SK-N-SH (cell line): Measurements from ENCODE around the gene FMOD. TPM values are rescaled to one million over a fixed set of nuclear protein-coding genes. Genes with fewer than 3 reads are reported as not detected.

ENCODE experiments used
- CTCF ChIA-PET: fragments of 300-600, 350-600 bp; formaldehyde crosslinking; extraction: SDS; loops from one replicate; lab custom pipeline; 2021; lab: Yijun Ruan, JAX
- POLR2A ChIA-PET: fragments of 350-600 bp; sonication (Branson Sonifier 250); formaldehyde crosslinking; extraction: SDS; loops from one replicate; lab custom pipeline; 2020; ENCODE audit warnings: antibody characterized with exemption, inconsistent platforms; lab: Yijun Ruan, JAX
- DNase-seq: peaks from one replicate; pipeline ENCODE4 v3.0.0; 2012
- H2AFZ ChIP-seq: fragments of 200-600 bp; sonication (generic); 2 replicates; pipeline ENCODE4 v1.8.1; 2016; ENCODE audit warnings: antibody characterized with exemption, mild to moderate bottlenecking, low read depth
- H3F3A ChIP-seq: fragments of 200-600 bp; sonication (generic); replicated peaks from 2 replicates; pipeline ENCODE3; 2016; ENCODE audit warnings: antibody characterized with exemption, mild to moderate bottlenecking; ENCODE audit not compliant: insufficient read depth
- H3K27ac ChIP-seq, 2 experiments: fragments of 200-500 bp in 1 of 2; fragments of 200-600 bp in 1 of 2; sonication (Bioruptor generic) in 1 of 2; sonication (generic), shearing (Covaris generic) in 1 of 2; 2 replicates each; pipeline versions ENCODE4 v1.5.1 to v1.6.1; 2014 to 2016; ENCODE audit warnings: low read depth in 2 of 2, inconsistent platforms in 1 of 2, low read length in 1 of 2, mild to moderate bottlenecking in 1 of 2, mixed read lengths in 1 of 2
- H3K27me3 ChIP-seq: fragments of 200-600 bp; sonication (generic), shearing (Covaris generic); 2 replicates; pipeline ENCODE4 v1.6.1; 2016; ENCODE audit warnings: mixed run types; ENCODE audit not compliant: insufficient read depth
- H3K36me3 ChIP-seq, 2 experiments: fragments of 200-500 bp in 1 of 2; fragments of 200-600 bp in 1 of 2; sonication (Bioruptor generic) in 1 of 2; sonication (generic) in 1 of 2; replicated peaks in 1 of 2; 2 replicates each; pipeline versions ENCODE3 to v1.5.1; 2014 to 2016; ENCODE audit warnings: low read length in 1 of 2, mild to moderate bottlenecking in 1 of 2; ENCODE audit not compliant: insufficient read depth in 2 of 2, control insufficient read depth in 1 of 2
- H3K4me1 ChIP-seq, 2 experiments: fragments of 200-500 bp in 1 of 2; fragments of 200-600 bp in 1 of 2; sonication (Bioruptor generic) in 1 of 2; sonication (generic), shearing (Covaris generic) in 1 of 2; 2 replicates each; pipeline versions ENCODE4 v1.5.1 to v1.6.1; 2014 to 2016; ENCODE audit warnings: low read depth in 1 of 2, low read length in 1 of 2, mixed run types in 1 of 2; ENCODE audit not compliant: insufficient read depth in 2 of 2, control insufficient read depth in 1 of 2
- H3K4me2 ChIP-seq: fragments of 200-600 bp; sonication (generic), shearing (Covaris generic); 2 replicates; pipeline ENCODE4 v1.6.1; 2017; ENCODE audit warnings: mixed run types
- H3K4me3 ChIP-seq, 2 experiments: fragments of 200-500 bp in 1 of 2; fragments of 200-600 bp in 1 of 2; sonication (Bioruptor generic) in 1 of 2; sonication (generic), shearing (Covaris generic) in 1 of 2; 2 replicates each; pipeline versions ENCODE4 v1.5.1 to v1.8.1; 2014 to 2016; ENCODE audit warnings: low read depth in 2 of 2, inconsistent platforms in 1 of 2, low read length in 1 of 2, mild to moderate bottlenecking in 1 of 2, mixed read lengths in 1 of 2, moderate library complexity in 1 of 2
- H3K79me2 ChIP-seq: fragments of 200-600 bp; sonication (generic); 2 replicates; pipeline ENCODE4 v1.8.1; 2017; ENCODE audit warnings: mild to moderate bottlenecking; ENCODE audit not compliant: insufficient read depth
- H3K9ac ChIP-seq: fragments of 200-600 bp; sonication (generic); 2 replicates; pipeline ENCODE4 v1.6.1; 2017; ENCODE audit warnings: mixed run types
- H3K9me2 ChIP-seq: fragments of 200-600 bp; sonication (generic); 2 replicates; pipeline ENCODE4 v1.6.1; 2017; ENCODE audit warnings: mixed run types
- H3K9me3 ChIP-seq: fragments of 200-600 bp; sonication (generic); 2 replicates; pipeline ENCODE4 v1.6.1; 2017; ENCODE audit warnings: mixed run types, mild to moderate bottlenecking, moderate library complexity
- H4K20me1 ChIP-seq: fragments of 200-600 bp; sonication (generic); 2 replicates; pipeline ENCODE4 v1.6.1; 2017; ENCODE audit warnings: mild to moderate bottlenecking, mixed run types; ENCODE audit not compliant: insufficient read depth
- CHD2 ChIP-seq: fragments of 150-350 bp; IDR thresholded peaks from 2 replicates; pipeline ENCODE4 v1.6.1; 2018; ENCODE audit warnings: low read length; ENCODE audit not compliant: partially characterized antibody
- ELF1 ChIP-seq: IDR thresholded peaks from 2 replicates; pipeline ENCODE4 v1.4.0; 2012
- EP300 ChIP-seq, 2 experiments: IDR thresholded peaks; 2 replicates each; pipeline versions ENCODE4 v1.4.0 to v1.6.1; 2012; ENCODE audit warnings: borderline replicate concordance in 1 of 2, low read depth in 1 of 2, low read length in 1 of 2
- EZH2phosphoT487 ChIP-seq: fragments of 200-600 bp; sonication (generic); IDR thresholded peaks from 2 replicates; pipeline ENCODE4 v1.6.1; 2017; ENCODE audit warnings: low read depth, mixed run types, mild to moderate bottlenecking, antibody characterized with exemption, moderate library complexity, borderline replicate concordance
- FOSL2 ChIP-seq: IDR thresholded peaks from 2 replicates; pipeline ENCODE4 v1.4.0; 2012; ENCODE audit warnings: low read depth, mild to moderate bottlenecking, moderate library complexity, borderline replicate concordance
- FOXJ3 ChIP-seq: sonication (generic); formaldehyde crosslinking; IDR thresholded peaks from 2 replicates; pipeline ENCODE4 v1.5.1; 2020; ENCODE audit warnings: mild to moderate bottlenecking, missing genetic modification reagents
- GABPA ChIP-seq: IDR thresholded peaks from 2 replicates; pipeline ENCODE4 v1.4.0; 2012; ENCODE audit warnings: low read depth, mild to moderate bottlenecking
- GATA2 ChIP-seq: sonication (generic); formaldehyde crosslinking; IDR thresholded peaks from 2 replicates; pipeline ENCODE4 v1.5.0; 2020; ENCODE audit warnings: mild to moderate bottlenecking, missing genetic modification reagents
- JUND ChIP-seq: IDR thresholded peaks from 2 replicates; pipeline ENCODE4 v1.4.0; 2012
- MXI1 ChIP-seq: IDR thresholded peaks from 2 replicates; pipeline ENCODE4 v1.6.1; 2012; ENCODE audit warnings: mild to moderate bottlenecking, low read depth, low read length, improper control_type of control experiment
- POLR2AphosphoS5 ChIP-seq: IDR thresholded peaks from 2 replicates; pipeline ENCODE4 v1.6.1; 2012; ENCODE audit warnings: low read depth, low read length
- RAD21 ChIP-seq: IDR thresholded peaks from 2 replicates; pipeline ENCODE4 v1.6.1; 2012; ENCODE audit warnings: mild to moderate bottlenecking, low read length
- RXRA ChIP-seq: IDR thresholded peaks from 2 replicates; pipeline ENCODE4 v1.4.0; 2012; ENCODE audit warnings: low read depth, mild to moderate bottlenecking, borderline replicate concordance
- SIN3A ChIP-seq: IDR thresholded peaks from 2 replicates; pipeline ENCODE4 v1.6.1; 2012; ENCODE audit warnings: low read depth, mild to moderate bottlenecking, low read length, moderate library complexity, borderline replicate concordance
- TCF12 ChIP-seq: IDR thresholded peaks from 2 replicates; pipeline ENCODE4 v1.4.0; 2012
- WGBS: methylation state at CpG from one replicate; pipeline ENCODE4 v1.1.6; 2017; ENCODE audit warnings: low lambda C conversion rate; 5-methylcytosine and 5-hydroxymethylcytosine counted together
- polyA plus RNA-seq, 3 experiments: library from polyadenylated mRNA; depleted of rRNA; stranded (reverse); fragments of >200 nt; gene quantifications; 2 replicates each; pipeline ENCODE4 v1.2.3, GENCODE V29; 2012
- TF ChIP-seq, protein P1 (sequence below): fragments of 150-350 bp; IDR thresholded peaks from 2 replicates; pipeline ENCODE4 v1.6.1; 2017; ENCODE audit warnings: antibody characterized with exemption, low read length, low read depth, borderline replicate concordance
- TF ChIP-seq, protein P2 (sequence below): IDR thresholded peaks from 2 replicates; pipeline ENCODE4 v1.4.0; 2012; ENCODE audit warnings: low read depth
- TF ChIP-seq, protein P3 (sequence below): fragments of 200-600 bp; sonication (generic); IDR thresholded peaks from 2 replicates; pipeline ENCODE4 v1.6.1; 2017; ENCODE audit warnings: antibody characterized with exemption, mild to moderate bottlenecking, moderate library complexity

The FMOD gene
- polyA plus RNA-seq, 1 of the 3 experiments (the other 2 are of a cell fraction): not detected

DNA sequence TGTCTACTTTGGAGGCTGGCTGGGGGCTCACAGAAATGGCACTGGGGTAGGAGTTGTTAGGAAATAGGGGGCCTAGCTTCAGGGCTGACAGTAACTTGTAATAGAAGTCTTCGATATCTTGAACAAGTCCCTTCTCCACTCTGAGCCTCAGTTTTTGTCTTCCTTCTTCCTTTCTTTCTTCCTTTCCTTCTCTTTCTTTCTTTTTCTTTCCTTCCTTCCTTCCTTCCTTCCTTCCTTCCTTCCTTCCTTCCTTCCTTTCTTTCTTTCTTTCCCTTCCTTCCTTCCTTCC, 32.7 kb downstream of the FMOD start:
- Histone ChIP-seq H3K9ac (no peak overlapping the region), H3K79me2 (no peaks in the 10 kb centered on the region), H3K4me3 (no peak overlapping the region), H2AFZ (no peak overlapping the region), H3K27me3 (peaks cover 4% of the 10 kb centered on the region), H3K36me3 (no peaks in the 10 kb centered on the region), H3K4me1 (peaks cover 3 to 24% of the 10 kb centered on the region in 2 experiments; a peak in 1 of 4 replicates), H3F3A (peaks cover 4% of the 10 kb centered on the region), H3K4me2 (no peak overlapping the region), H3K27ac (no peak overlapping the region), H3K9me3 (no peaks in the 10 kb centered on the region), H3K9me2 (no peaks in the 10 kb centered on the region), H4K20me1 (no peaks in the 10 kb centered on the region)
- no peak for TF ChIP-seq ELF1
- no peak for TF ChIP-seq POLR2AphosphoS5
- TF ChIP-seq JUND: no peak
- TF ChIP-seq EZH2phosphoT487: no peak
- TF ChIP-seq FOSL2: no peak
- no peak for TF ChIP-seq FOXJ3
- TF ChIP-seq MXI1: no peak
- no peak for TF ChIP-seq CHD2
- TF ChIP-seq, protein P1, sequence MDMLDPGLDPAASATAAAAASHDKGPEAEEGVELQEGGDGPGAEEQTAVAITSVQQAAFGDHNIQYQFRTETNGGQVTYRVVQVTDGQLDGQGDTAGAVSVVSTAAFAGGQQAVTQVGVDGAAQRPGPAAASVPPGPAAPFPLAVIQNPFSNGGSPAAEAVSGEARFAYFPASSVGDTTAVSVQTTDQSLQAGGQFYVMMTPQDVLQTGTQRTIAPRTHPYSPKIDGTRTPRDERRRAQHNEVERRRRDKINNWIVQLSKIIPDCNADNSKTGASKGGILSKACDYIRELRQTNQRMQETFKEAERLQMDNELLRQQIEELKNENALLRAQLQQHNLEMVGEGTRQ: no peak
- TF ChIP-seq TCF12: no peak
- TF ChIP-seq EP300 (IDR thresholded peaks at IDR 0.05; ENCODE audit: borderline replicate concordance in 1 of 2, low read depth in 1 of 2, low read length in 1 of 2): no peak
- TF ChIP-seq GATA2: no peak
- no peak for TF ChIP-seq RAD21
- no peak for TF ChIP-seq RXRA
- TF ChIP-seq, protein P2, sequence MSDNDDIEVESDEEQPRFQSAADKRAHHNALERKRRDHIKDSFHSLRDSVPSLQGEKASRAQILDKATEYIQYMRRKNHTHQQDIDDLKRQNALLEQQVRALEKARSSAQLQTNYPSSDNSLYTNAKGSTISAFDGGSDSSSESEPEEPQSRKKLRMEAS: no peak
- TF ChIP-seq GABPA: no peak
- TF ChIP-seq SIN3A: no peak
- TF ChIP-seq, protein P3, sequence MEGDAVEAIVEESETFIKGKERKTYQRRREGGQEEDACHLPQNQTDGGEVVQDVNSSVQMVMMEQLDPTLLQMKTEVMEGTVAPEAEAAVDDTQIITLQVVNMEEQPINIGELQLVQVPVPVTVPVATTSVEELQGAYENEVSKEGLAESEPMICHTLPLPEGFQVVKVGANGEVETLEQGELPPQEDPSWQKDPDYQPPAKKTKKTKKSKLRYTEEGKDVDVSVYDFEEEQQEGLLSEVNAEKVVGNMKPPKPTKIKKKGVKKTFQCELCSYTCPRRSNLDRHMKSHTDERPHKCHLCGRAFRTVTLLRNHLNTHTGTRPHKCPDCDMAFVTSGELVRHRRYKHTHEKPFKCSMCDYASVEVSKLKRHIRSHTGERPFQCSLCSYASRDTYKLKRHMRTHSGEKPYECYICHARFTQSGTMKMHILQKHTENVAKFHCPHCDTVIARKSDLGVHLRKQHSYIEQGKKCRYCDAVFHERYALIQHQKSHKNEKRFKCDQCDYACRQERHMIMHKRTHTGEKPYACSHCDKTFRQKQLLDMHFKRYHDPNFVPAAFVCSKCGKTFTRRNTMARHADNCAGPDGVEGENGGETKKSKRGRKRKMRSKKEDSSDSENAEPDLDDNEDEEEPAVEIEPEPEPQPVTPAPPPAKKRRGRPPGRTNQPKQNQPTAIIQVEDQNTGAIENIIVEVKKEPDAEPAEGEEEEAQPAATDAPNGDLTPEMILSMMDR: no peak
- no peak for DNase-seq
- POLR2A ChIA-PET: no interaction called here
- CTCF ChIA-PET: interaction anchor here (0.7 to 2.3 kb wide), 9 partner anchors 8 to 51 kb away, joined by 3 to 12 read pairs (median 6); no protein-coding TSS in a partner anchor
- WGBS: 92% methylated on average over 1 of the region's 1 CpG
